GM19455 (cell line): ENCODE results near the gene HELT.
A peak's percentile ranks its signal among the peaks of the same experiment; 100 is the strongest.

Experiments used
- ATAC-seq: cut with Tn5 transposase; IDR thresholded peaks from one replicate; pipeline ENCODE4 v1.9.1; 2021; ENCODE audit not compliant: unreplicated experiment

The HELT gene

DNA sequence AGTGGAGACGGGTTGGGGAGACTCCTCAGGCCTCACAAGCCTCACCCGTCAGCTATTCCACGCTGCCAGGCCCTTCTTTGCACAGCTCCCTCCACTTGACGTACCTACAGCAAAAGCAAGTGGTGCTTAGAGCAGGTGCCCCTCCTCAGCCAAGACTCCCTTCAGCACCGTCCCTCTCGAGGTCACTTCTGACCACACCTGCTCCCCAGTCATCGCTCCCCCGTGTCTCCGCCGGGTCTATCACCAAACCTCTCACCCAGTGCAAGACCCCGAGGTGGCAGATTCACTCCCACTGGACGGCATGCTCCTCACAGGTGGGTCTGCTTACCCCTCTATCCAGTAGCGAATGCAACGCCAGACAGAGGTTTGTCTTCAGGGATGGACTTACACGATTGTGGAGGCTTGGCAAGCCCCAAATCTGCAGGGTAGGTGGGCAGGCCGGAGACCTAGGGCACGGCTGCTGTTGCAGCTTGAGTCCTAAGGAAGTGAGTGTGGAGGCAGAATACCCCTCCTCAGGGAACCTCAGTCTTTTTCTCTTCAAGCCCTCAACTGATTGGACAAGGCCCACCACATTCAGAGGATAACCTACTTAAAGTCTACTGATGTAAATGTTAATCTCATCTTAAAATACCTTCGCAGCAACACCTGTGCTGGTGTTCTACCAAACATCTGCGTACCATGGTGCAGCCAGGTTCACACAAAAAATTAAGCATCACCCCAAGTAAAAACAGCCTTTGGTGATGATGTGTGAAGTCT, 14.5 kb upstream of the HELT start:
- no peak for ATAC-seq

DNA sequence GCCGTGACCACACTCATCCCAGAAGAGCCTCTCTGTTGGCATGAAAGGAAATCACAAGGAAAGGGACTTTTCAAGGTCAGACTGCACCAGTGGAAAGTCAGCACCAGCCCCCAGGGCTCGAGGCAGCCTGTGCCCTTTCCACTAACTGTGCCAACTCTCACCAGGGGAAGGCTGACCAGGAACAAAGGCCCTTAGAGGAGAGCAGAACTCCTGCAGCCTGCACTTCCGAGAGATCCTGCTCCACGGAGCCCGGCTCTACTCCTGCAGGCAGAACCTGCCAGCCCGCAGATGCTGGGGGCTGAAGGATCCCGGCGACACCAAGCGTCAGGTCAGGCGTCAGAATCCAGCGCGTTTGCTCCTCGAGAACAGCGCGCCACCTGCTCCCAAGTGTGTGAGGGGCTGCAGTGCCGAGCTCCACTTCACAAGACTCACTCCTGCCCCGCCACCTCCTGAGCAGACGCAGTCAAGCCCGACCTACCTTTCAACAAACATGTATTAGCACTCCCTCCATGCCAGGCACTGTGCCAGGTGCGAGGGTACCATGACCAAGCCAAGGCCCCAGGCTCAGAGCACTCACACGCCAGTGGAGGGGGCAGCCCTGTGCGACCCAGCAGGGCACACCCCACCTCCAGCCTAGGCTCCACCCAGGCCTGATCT, 13.6 kb upstream of the HELT start:
- ATAC-seq = peak; percentile 41

DNA sequence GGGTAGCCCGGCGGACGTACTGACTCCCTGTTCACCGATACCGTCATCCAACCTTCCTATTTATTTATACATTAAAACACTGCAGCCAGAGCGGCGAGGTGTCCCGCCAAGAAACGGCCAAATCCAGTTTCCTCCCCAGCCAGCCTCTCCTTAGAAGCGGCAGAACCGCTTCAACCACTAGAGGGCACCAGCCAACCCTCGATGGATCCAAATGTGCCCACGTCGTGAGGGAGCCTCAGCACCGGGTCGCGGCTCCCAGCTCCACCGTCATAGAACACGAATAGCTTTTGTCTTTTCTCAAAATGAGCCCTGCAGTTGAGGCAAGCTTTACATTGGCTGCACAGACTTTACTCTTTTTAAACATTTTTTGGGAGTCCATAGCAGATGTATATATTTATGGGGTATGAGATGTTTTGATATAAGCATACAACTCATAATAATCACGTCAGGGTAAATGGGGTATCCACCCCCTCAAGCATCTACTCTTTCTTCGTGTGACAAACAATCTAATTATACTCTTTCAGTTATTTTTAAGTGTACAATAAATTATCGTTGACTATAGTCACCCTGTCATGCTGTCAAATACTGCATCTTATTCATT, 13.0 kb upstream of the HELT start:
- peak; percentile 86 for ATAC-seq

DNA sequence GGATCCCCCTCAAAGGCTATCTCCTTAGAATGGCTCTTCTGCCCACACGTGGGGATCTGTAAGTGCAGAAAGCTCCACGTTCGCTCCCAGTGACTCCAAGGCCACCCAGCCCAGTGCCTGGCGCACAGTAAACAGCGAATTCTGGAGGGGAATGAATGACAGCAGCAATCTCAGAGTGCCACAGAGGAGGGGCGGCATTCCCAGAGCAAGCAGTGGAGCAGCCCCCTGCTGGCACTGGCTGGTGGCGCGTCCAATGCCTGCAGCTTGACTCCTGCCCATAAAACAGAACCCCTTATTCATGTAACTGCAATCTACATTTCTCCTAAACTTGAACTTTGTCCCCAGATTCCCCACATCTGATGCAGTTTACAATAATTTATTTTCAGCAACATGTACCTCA, 6.9 kb upstream of the HELT start:
- no peak for ATAC-seq

DNA sequence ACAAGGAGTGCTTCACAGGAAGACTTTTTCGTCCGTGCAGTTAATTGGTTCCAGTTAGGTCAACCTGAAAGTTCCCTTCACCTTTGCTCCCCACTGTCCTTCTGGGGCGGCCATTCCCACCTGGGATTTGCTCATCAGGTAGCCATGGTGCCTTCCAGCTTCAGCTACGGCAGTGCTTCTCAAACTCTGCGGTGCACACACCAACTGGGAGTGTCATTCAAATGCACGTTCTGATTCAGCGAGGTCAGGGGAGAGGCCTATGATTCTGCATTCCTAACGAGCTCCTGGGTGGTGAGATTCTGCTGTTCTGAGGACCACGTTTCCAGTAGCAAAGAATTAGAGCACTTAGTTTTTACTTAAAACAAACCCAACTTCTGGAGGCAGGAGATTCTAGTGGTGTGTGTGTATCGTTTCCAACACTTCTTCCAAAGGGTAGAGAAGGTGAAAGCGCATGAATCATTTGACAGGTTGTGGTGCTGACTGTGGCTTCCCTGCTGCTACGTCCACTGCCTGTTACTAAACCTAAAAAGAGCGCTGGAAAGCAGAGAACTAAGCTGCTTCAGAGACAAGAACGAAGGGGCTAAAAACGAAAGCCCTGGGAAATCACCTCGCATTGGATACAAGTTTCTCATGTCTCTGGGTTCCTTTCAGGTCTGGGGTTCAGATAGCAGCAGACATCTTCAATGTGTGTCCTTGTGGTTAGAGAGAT, 4.7 kb upstream of the HELT start:
- ATAC-seq = no peak

DNA sequence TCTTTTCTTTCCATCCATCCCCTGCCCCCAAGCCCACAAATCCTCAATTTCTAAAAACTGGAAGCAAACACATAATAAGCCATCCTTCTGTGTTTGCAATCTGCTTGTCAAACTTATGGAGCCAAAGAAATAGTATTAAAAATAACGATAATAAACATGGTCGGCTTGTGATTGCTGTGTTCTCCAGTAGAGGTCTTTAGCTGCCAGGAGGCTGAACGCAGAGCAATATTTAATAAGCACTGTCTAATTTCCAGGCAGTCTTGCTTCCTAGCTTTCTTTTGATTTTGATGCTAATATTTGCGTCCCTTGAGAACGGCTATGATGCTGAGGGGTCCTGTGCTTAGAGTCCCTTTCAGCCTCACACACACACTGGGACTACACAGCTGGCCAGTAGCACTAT, 3.2 kb upstream of the HELT start:
- no peak for ATAC-seq

DNA sequence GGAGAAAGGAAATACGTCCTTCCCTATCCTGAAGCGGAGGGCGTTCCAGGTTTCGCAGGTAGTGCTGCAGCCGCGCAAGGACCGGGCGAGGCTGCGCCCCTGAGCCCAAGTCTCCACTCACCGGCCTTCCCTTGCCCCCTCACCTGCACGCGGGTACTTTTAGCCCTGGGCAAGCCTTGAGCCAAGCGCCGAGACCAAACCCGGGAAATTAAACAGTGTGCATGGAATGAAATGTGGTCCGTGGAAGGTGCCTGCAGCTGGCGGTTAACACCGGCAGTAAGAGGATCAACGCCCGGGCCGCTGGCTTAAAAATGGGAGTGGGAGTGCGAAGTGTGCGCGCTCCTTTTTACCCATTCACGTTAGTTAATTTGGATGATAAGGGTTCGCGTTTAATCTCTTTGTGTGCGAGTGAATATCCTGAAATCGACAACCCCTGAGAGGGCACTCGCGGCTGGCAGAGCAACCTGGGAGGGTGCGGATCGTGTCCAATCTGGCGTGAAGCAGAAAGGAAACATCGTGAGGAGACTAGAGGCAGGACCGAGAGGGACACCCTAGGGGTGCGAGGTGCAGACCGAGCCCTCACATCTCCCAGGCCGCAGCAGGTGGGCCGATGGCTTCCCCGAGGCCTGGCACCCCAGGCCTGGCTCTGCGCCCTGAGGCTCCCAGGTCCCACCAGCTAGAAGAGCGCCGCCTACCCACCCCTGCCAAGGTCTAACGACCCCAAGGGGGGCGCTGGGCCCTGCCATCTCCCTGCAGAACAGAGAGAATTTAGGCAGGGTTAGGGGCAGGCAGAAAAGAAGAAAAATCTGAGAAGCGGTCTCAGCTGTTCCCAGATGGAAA, 2.0 kb upstream of the HELT start:
- ATAC-seq = no peak

DNA sequence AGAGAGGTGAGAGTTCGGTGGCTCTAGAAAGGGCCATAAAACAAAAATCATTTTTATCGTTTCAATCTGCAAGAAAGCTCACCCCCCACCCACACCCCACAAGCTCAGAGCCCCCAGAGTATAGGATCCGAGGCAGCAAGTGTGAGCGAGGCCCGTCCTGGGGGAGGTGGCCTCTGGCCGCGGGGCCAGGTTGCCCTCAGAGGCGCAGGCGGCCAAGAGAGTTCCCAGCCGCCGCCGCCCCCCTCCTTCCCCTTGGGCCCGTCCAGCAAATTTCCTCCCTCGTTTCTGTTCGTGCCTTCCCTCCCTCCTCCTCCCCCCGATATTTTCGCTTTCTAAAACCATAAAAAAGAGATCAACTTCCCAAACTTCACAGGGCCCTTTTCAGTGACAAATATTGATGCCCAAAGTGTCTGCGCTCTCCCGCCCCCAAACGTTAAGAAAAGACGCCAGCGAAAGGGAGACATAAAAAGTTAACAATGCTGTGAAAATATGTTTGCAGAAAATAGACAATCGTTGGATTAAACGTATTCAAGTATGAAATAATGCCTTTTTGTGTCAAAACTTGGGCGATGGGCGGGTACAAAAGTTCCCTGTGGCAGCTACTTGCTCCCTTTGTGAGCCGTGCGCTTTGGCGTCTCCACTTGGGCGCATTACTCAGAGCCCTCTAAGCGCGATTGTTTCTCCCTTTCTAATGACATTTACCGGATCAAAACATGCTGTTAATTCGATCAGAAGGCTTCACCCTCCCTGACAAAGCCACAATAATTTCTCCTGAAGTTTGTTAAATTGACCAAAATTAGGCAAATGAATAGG, 1.1 kb upstream of the HELT start:
- no peak for ATAC-seq

DNA sequence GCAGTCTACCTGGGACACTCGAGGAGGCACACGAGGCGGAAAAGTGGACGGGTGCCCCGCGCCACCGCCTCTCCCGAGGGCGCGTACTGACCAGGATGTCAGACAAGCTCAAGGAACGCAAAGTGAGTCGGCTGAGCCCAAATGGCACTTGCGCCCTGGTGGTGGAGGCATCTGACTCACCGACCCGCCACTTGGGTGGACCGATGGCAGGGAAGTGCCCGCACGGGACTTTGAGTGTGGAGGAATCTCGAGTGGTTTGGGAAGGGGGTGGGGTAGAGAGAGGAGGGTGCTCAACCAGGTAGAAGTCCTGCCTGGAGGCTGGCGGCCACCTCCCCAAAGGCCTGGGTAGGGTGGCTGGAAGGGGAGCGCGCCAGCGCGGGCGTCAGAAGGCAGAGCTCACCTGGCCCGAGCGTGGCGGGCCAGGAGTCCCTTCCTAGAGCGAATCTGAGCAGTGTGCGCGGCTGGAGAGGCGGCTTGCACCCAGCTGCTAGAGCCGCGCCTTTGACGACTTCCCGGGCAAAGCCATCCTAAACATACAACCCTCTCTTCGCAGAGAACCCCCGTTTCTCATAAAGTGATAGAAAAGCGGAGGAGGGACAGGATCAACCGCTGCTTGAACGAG, 655 bp downstream of the HELT start:
- no peak for ATAC-seq

DNA sequence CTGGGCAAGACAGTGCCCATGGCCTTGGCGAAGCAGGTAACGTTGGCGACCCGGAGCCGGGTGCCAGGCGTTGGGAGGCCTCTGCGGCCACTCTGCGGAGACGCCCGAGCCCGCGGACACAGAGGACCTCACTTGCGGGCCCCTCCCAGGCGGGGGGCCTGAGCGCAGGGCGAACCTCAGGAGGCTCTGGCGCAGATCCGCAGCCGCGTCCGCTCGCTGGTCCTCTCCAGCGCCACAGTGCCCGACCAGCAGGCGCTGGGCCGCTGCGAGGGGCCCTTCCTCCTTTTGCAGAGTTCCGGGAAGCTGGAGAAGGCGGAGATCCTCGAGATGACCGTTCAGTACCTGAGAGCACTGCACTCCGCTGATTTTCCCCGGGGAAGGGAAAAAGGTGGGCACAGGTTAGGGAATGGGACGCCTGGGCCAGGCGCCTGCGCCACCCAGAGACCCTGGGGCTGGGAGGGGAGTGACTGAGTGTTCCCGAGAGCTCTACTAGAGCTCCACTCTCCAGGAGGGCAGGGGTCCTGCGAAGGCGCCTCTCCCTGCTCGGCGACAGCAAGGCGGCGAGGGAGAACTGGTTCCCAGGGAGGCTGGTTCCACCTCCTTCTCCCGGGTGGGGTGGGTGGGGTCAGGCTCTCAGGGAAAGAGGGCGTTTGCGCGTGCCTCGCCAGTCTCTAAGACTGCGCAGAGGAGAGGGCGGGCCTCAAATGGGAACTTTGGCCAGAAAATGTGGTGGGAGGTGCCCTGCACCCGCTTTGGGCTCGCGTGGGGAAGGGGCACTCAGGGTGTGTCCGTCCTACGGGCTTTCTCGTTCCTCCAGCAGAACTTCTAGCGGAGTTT, 1.4 kb downstream of the HELT start:
- no peak for ATAC-seq

DNA sequence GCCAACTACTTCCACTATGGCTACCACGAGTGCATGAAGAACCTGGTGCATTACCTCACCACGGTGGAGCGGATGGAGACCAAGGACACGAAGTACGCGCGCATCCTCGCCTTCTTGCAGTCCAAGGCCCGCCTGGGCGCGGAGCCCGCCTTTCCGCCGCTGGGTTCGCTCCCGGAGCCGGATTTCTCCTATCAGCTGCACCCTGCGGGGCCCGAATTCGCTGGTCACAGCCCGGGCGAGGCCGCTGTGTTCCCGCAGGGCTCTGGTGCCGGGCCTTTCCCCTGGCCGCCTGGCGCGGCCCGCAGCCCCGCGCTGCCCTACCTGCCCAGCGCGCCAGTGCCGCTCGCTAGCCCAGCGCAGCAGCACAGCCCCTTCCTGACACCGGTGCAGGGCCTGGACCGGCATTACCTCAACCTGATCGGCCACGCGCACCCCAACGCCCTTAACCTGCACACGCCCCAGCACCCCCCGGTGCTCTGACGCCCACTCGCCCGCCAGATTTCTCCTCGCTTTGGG, 2.1 kb downstream of the HELT start:
- no peak for ATAC-seq

DNA sequence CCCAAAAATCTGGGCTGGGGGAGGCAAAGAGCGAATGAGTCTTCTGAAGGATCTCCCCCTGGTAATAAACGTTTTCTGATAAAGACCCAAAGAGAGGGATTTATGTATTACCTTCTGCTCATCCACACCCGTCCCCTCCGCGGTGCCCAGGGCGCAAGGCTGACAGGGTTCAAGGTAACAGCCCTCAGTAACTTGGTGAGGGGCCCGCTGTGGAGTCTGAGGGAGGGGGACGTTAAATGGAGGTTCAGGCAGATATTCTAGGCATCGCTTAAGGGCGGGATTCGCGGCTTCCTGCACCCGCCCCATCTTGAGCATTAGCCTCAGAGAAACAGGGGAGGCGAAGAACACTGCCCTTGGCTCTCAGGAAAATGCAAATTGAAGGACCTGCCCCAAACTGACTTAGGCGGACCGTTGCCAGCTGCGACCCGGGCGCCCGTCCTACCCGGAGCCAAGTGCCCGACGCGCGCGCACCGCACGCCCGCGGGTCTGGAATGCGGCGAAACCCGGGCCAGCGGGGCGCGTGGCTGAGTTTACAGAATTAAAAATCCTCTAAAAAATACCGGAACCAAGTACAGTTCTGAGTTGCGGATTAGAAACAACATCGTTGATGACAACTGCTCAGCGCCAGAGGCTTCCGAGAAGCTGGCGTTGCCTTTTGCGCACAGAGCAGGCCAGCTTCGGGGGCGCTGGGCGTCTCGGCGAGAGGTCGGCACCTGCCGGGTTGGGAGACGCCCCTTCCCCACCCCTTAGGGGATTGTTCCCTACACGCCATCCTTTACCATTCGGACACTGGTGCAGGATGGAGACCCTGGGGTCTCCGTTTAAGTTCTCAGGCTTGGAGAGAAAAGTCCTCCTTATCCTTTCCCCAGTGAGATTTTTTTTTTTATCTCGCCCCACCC, 2.8 kb downstream of the HELT start:
- no peak for ATAC-seq

DNA sequence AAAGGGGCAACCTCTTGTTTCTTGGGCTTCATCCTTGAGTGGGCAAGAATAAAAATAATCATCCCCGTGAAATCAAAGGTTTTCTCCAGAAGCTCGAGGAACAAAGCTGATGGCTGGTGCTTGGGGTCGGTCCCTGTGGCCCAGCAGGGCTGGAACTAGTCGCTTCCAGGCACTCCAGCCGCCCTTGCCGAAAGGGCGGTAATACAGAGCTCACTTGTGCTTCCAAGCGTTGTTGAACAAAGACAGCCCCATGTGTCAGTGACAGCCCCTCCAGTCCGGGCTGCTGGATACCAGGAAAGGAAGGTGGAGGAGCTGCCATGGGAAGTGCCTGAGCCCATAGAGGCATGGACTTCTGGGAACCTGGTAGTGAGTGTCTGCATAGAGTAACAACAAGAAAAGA, 5.2 kb downstream of the HELT start:
- no peak for ATAC-seq

DNA sequence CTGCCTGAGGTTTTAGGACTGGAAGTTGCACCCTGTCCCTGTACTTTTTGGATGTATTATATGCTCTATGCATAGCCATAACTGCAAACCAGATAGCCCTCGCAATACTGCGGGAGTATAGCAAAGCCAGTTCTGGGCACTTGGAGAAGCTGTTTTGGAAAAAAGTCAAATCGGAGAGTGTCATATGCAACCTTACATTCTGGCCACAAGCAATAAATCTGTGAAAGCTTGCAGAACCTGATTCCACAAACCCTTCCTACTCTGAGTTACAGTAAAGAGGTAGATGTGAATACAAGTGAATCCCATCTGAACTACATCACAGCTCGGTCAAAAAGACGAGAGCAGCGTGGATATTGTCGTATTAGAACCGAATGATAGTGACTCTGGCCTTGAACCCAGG, 10.3 kb downstream of the HELT start:
- ATAC-seq = no peak

DNA sequence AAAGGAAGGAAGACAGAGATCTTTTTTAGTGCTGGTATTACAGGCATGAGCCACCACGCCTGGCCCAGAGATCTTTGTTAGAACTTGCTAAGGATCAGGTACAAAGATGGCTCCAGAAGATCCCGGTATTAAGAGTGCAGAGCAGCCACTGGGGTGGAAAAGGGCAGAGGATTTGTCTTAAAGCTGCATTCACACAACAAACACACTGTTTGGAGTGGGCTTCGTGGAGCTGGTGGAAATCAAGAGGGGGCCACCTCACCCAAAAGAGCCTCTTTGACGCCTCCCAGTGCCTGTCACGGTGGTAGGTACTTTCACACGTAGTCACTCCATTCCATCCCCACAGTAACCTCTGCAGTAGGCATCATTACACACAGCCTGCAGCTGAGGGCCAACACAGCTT, 13.3 kb downstream of the HELT start:
- ATAC-seq = no peak

DNA sequence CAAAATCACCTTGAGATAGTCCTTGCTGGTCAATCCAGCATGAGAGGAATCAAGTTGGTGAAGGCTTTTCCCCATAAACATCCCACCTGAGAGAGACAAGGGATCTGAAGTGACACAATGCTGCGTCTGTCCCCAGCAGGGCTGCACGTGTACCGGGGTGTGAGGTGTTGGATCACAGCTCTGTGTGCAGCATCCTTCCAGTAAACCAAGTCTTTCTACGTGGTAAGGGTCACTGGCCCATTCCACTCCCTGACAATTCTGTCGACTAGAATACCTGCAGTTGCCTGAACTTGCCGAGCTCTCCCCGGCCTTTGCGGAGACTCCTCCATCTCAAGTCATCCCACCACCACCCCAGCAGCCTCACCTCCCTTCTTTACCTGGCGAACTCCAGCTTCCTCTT, 14.8 kb downstream of the HELT start:
- no peak for ATAC-seq

DNA sequence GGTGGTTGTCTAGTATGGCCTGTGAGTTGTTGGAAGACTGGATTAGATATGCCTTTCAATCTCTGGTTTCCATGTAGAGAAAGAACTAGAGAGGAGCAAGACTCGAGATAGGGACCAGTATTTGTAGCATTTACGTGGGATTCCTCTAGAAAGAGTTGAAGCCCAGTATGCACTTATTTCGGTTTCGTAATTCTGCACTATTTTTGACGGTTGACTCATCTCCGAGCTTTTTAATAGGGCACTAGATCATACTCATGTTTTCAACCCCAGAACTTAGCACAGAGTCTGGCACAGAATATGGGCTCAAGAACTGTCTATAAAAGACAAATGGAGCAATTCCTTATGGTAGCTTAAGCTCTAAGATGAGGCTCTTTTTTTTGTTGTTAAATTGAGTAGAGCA, 15.7 kb downstream of the HELT start:
- ATAC-seq = no peak

DNA sequence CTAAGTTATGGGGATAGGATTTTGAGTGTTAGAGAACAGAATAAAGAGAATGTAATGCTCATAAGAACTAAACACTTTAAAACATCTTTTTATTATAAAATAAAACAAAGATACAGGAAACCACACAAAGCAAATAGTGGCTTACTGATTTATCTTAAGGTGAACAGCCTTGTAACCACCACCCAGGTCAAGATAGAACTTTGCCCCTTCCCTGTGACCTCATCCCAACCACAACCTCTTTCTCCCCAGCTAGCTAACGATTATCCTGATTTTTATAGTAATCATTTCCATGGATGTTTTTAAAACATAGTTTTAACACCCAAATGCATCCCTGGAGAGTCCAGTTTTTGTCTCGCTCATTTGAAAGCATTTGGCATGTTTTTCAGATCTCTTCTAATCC, 17.0 kb downstream of the HELT start:
- no peak for ATAC-seq
